B cell (primary cell): ENCODE results near the gene TDRD15. TPM values are rescaled to one million over a fixed set of nuclear protein-coding genes. Genes with fewer than 3 reads are reported as not detected.

ENCODE experiments used
- ATAC-seq: fragments of 200-7000 bp; cut with Tn5 transposase; one replicate; pipeline ENCODE4 v1.10.0; 2021; ENCODE audit warnings: low read depth, mild to moderate bottlenecking, moderate number of reproducible peaks, moderate library complexity
- CTCF ChIA-PET: fragments of 350-600 bp; sonication (Branson Sonifier 250); formaldehyde crosslinking; loops from one replicate; lab custom pipeline; 2021; ENCODE audit warnings: antibody characterized with exemption, inconsistent platforms; lab: Charles Lee
- POLR2A ChIA-PET: fragments of 350-600 bp; sonication (Branson Sonifier 250); formaldehyde crosslinking; loops from one replicate; lab custom pipeline; 2021; ENCODE audit warnings: antibody characterized with exemption; lab: Charles Lee
- DNase-seq: peaks from one replicate; pipeline ENCODE4 v3.0.0; 2013
- H2AFZ ChIP-seq: 2 replicates; pipeline ENCODE4 v1.6.1; 2012; ENCODE audit warnings: mild to moderate bottlenecking, low read depth, low read length; ENCODE audit not compliant: insufficient read depth, poor library complexity, severe bottlenecking
- H3K27ac ChIP-seq, 2 donors: 1 replicate in 1 of 2; 2 replicates in 1 of 2; pipeline ENCODE4 v1.5.1; 2012 to 2013; ENCODE audit warnings: low read length in 2 of 2, mild to moderate bottlenecking in 2 of 2, moderate library complexity in 1 of 2
- H3K27me3 ChIP-seq, 4 experiments: fragments of 200-600 bp in 1 of 4; sonication (generic) in 1 of 4; replicated peaks in 1 of 4; 1 replicate in 2 of 4; 2 replicates in 2 of 4; pipeline versions ENCODE4 v1.6.1 to v1.7.0; 2013 to 2016; ENCODE audit warnings: low read length in 3 of 4, mild to moderate bottlenecking in 2 of 4, mixed read lengths in 1 of 4, moderate library complexity in 1 of 4; ENCODE audit not compliant: insufficient read depth in 4 of 4, control insufficient read depth in 3 of 4; ENCODE audit errors: control extremely low read depth in 1 of 4
- H3K36me3 ChIP-seq, 2 experiments: replicated peaks in 1 of 2; 1 replicate in 1 of 2; 2 replicates in 1 of 2; pipeline versions ENCODE4 v1.6.1 to v1.7.1; 2013; ENCODE audit warnings: low read length in 1 of 2; ENCODE audit not compliant: insufficient read depth in 2 of 2, control insufficient read depth in 1 of 2; ENCODE audit errors: control extremely low read depth in 1 of 2, extremely low read depth in 1 of 2
- H3K4me1 ChIP-seq, 2 donors: fragments of 200-600 bp in 1 of 2; sonication (generic) in 1 of 2; 1 replicate in 1 of 2; 2 replicates in 1 of 2; pipeline versions ENCODE4 v1.5.1 to v1.6.1; 2013 to 2017; ENCODE audit warnings: low read length in 2 of 2; ENCODE audit not compliant: control insufficient read depth in 2 of 2, insufficient read depth in 2 of 2
- H3K4me2 ChIP-seq: replicated peaks from 2 replicates; pipeline ENCODE3; 2012; ENCODE audit warnings: mild to moderate bottlenecking, low read depth, low read length; ENCODE audit not compliant: poor library complexity, severe bottlenecking
- H3K4me3 ChIP-seq, 5 experiments: fragments of 200-600 bp in 1 of 5; sonication (generic) in 1 of 5; 1 replicate in 3 of 5; 2 replicates in 2 of 5; pipeline versions ENCODE4 v1.5.1 to v1.7.0; 2011 to 2016; ENCODE audit warnings: low read length in 4 of 5, mild to moderate bottlenecking in 4 of 5, low read depth in 2 of 5, control low read depth in 1 of 5, moderate library complexity in 1 of 5; ENCODE audit not compliant: insufficient read depth in 1 of 5; ENCODE audit errors: control extremely low read depth in 1 of 5, extremely low read depth in 1 of 5
- H3K79me2 ChIP-seq: fragments of 200-600 bp; sonication (generic); one replicate; pipeline ENCODE4 v1.6.0; 2016; ENCODE audit warnings: low read length; ENCODE audit not compliant: control insufficient read depth, insufficient read depth
- H3K9ac ChIP-seq: fragments of 200-600 bp; sonication (generic); 2 replicates; pipeline ENCODE4 v1.6.1; 2017; ENCODE audit warnings: mild to moderate bottlenecking, low read length, moderate library complexity
- H3K9me3 ChIP-seq, 3 donors: one replicate each; pipeline versions ENCODE4 v1.6.1 to v1.7.1; 2013; ENCODE audit warnings: low read length in 2 of 3; ENCODE audit not compliant: control insufficient read depth in 2 of 3, insufficient read depth in 1 of 3; ENCODE audit errors: control extremely low read depth in 1 of 3
- H4K20me1 ChIP-seq: 2 replicates; pipeline ENCODE4 v1.6.0; 2012; ENCODE audit warnings: mild to moderate bottlenecking, low read length; ENCODE audit not compliant: insufficient read depth, control insufficient read depth, poor library complexity, severe bottlenecking
- H3K27ac Mint-ChIP-seq: one replicate; pipeline ENCODE4 v1.8.0; 2021; ENCODE audit warnings: mixed read lengths
- H3K27me3 Mint-ChIP-seq: one replicate; pipeline ENCODE4 v1.8.0; 2021; ENCODE audit warnings: mixed read lengths
- H3K4me1 Mint-ChIP-seq: one replicate; pipeline ENCODE4 v1.8.0; 2021; ENCODE audit warnings: mixed read lengths
- H3K4me3 Mint-ChIP-seq: one replicate; pipeline ENCODE4 v1.8.0; 2021; ENCODE audit warnings: mixed read lengths
- H3K9me3 Mint-ChIP-seq: one replicate; pipeline ENCODE4 v1.8.0; 2022; ENCODE audit warnings: mixed read lengths; ENCODE audit not compliant: insufficient read depth
- EZH2 ChIP-seq: IDR thresholded peaks from 2 replicates; pipeline ENCODE4 v1.6.1; 2012; ENCODE audit warnings: borderline replicate concordance, low read depth, mild to moderate bottlenecking, moderate library complexity, low read length; ENCODE audit not compliant: insufficient read depth, poor library complexity, severe bottlenecking
- WGBS: methylation state at CpG from one replicate; pipeline ENCODE4 v1.1.5; 2013; ENCODE audit warnings: missing lambda C conversion rate; ENCODE audit not compliant: insufficient coverage; 5-methylcytosine and 5-hydroxymethylcytosine counted together
- intact Hi-C: fragments of 100-400 bp; cut with micrococcal nuclease; formaldehyde crosslinking; loops from one replicate; pipeline ENCODE4 v1.10.0; 2022
- polyA plus RNA-seq: library from polyadenylated mRNA; depleted of rRNA; stranded (reverse); fragments of >200 nt; gene quantifications from 2 replicates; pipeline ENCODE4 v1.2.3, GENCODE V29; 2012
- total RNA-seq, 2 donors: library from RNA; stranded (reverse); fragments of 120-200 nt in 1 of 2; gene quantifications; 1 replicate in 1 of 2; 2 replicates in 1 of 2; pipeline versions ENCODE4 v1.2.3 to v1.2.4, GENCODE V29; 2013 to 2022
- TF ChIP-seq, protein P1 (sequence below): fragments of 200-600 bp; IDR thresholded peaks from one replicate; pipeline ENCODE4 v1.8.0; 2022; ENCODE audit warnings: antibody characterized with exemption, mild to moderate bottlenecking

Gene TDRD15
- total and polyA plus RNA-seq, 2 donors (not counting 1 experiment from before 2014, with no cell fraction given): 0.04 to 1.1 TPM

DNA sequence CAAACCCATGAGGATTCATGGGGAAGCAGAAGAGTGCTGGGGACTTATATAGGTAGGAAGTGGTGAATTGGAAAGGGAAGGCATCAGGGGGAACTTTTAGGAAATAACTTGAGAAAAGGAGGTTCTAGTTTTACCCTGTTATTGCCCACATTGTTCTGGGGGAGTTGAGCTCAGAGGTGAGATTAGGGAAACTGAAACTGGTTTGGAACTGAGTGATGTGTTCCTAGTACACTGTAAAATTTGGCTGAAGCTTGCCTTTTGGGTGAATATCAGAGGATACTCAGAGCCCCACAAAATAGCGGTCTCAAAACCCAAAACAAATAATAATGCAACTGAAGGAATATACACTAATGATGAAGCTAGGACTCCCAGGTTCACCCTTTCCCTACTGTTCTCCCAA is 40.3 kb upstream of the TDRD15 start:
- Mint-ChIP-seq H3K9me3 (peaks cover 4% of the 10 kb centered on the region), H3K4me1 (no peaks in the 10 kb centered on the region), H3K27me3 (no peaks in the 10 kb centered on the region), H3K4me3 (no peak overlapping the region), H3K27ac (no peak overlapping the region)
- DNase-seq (no peak), ATAC-seq (no peak)
- no peak overlapping the region for H3K9ac ChIP-seq
- intact Hi-C loops: no loop called here
- H3K27me3 ChIP-seq: no peaks in the 10 kb centered on the region
- no peak overlapping the region for H3K4me3 ChIP-seq
- TF ChIP-seq EZH2: no peak
- TF ChIP-seq, protein P1, sequence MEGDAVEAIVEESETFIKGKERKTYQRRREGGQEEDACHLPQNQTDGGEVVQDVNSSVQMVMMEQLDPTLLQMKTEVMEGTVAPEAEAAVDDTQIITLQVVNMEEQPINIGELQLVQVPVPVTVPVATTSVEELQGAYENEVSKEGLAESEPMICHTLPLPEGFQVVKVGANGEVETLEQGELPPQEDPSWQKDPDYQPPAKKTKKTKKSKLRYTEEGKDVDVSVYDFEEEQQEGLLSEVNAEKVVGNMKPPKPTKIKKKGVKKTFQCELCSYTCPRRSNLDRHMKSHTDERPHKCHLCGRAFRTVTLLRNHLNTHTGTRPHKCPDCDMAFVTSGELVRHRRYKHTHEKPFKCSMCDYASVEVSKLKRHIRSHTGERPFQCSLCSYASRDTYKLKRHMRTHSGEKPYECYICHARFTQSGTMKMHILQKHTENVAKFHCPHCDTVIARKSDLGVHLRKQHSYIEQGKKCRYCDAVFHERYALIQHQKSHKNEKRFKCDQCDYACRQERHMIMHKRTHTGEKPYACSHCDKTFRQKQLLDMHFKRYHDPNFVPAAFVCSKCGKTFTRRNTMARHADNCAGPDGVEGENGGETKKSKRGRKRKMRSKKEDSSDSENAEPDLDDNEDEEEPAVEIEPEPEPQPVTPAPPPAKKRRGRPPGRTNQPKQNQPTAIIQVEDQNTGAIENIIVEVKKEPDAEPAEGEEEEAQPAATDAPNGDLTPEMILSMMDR: no peak
- H3K4me2 ChIP-seq: no peak overlapping the region
- WGBS: no CpG with 5 or more reads among the region's 1 CpG
- H2AFZ ChIP-seq: no peak overlapping the region
- H3K9me3 ChIP-seq: peaks cover 0 to 1% (median 0%) of the 10 kb centered on the region in 3 donors
- no peaks in the 10 kb centered on the region for H4K20me1 ChIP-seq
- H3K79me2 ChIP-seq: no peaks in the 10 kb centered on the region
- no peaks in the 10 kb centered on the region for H3K4me1 ChIP-seq
- no peaks in the 10 kb centered on the region for H3K36me3 ChIP-seq
- ChIA-PET CTCF (no interaction called here), POLR2A (no interaction called here)
- no peak overlapping the region for H3K27ac ChIP-seq

DNA sequence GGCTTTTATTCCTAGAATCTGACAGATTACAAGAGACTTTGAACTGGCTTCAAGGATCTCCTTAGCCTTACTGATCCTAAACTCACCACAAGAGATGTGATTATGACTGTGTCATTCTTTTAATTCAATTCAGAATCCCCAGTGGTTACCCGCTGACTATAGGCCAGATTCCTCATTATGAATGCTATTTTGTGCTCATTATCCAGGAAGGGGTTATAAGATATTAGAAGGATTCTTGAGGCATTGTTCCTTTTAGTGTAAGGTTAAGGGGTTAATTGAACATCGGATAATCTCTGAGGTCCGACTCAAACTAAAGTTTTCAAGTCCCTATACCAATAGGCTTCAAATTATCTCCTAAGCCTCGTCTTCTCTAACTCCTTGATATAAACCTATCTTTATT is 39.4 kb upstream of the TDRD15 start:
- H4K20me1 ChIP-seq: no peaks in the 10 kb centered on the region
- WGBS: no CpG with 5 or more reads among the region's 4 CpGs
- DNase-seq (no peak), ATAC-seq (no peak)
- Mint-ChIP-seq H3K4me3 (no peak overlapping the region), H3K27me3 (no peaks in the 10 kb centered on the region), H3K4me1 (no peaks in the 10 kb centered on the region), H3K9me3 (no peaks in the 10 kb centered on the region), H3K27ac (no peak overlapping the region)
- no peaks in the 10 kb centered on the region for H3K27me3 ChIP-seq
- H3K9me3 ChIP-seq: no peaks in the 10 kb centered on the region
- no peaks in the 10 kb centered on the region for H3K4me1 ChIP-seq
- no peaks in the 10 kb centered on the region for H3K36me3 ChIP-seq
- CTCF ChIA-PET: no interaction called here
- no peak overlapping the region for H3K9ac ChIP-seq
- H3K4me2 ChIP-seq: no peak overlapping the region
- intact Hi-C loops: no loop called here
- no peaks in the 10 kb centered on the region for H3K79me2 ChIP-seq
- POLR2A ChIA-PET: no interaction called here
- no peak overlapping the region for H3K4me3 ChIP-seq
- no peak overlapping the region for H2AFZ ChIP-seq
- TF ChIP-seq, protein P1: no peak
- no peak for TF ChIP-seq EZH2
- no peak overlapping the region for H3K27ac ChIP-seq
